Fibroblast of the conjunctiva (primary cell): ENCODE results near the gene CD247.

Experiments
- DNase-seq: peaks from one replicate; pipeline ENCODE4 v3.0.0-alpha.2; 2010; ENCODE audit warnings: low read depth

The CD247 gene

DNA sequence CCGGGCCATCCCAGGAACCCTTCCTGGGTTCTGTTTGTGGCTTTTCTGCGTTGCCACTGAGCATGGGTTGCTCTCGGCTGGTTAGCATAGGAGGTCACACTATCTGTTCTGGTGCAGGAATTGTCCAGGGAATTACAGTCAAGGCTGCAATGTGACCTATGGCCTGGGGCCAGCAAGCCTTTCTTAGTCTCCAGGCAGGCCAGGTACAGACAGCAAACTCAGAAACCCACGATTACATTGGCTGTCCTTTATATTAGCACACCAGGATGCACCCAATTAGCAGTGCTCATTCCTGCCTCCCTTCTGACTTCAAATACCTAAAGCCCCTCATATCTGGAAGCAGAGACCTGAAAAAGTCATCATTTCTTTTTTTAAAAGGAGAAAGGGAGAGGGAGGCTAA, 55.2 kb downstream of the CD247 start:
- no peak for DNase-seq

DNA sequence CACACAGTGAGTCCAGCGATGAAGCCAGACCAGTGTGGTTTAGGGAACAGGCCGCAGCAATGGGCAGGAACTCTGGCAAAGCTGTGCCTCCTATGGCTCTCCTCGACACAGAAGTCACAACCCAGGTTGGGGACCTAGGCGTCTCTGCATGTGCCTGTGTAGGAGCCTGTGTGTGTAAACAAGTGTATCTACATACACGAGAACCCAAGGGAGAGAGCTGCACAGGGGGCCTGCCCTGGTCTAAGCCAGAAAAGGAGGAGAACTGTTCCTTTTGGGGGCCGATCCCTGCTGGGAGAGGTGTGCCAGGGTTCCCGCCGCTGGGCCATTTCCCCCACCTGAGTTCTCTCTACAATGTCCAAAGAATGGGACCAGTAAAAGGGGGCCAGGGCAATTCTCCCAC, 56.0 kb downstream of the CD247 start:
- DNase-seq = no peak

DNA sequence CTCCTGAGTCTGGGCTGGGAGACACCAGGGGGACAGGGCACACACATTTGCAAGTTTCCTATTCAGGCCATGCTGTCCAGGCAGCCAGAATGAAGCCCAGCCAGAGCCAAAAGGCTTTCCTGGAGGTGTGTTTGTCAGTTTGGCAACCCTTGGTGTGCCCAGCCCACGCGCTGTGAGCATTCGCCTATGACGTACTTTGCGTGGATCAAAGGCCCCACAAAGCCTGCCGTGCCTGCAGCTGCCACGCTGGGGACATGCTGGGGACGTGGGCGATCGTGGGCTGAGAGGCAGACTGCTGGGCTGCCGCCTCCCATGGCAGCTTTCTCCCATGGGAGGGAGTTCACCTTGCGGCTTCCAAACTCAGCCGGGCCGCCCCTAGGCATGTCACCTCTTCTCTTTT, 57.5 kb downstream of the CD247 start:
- no peak for DNase-seq

DNA sequence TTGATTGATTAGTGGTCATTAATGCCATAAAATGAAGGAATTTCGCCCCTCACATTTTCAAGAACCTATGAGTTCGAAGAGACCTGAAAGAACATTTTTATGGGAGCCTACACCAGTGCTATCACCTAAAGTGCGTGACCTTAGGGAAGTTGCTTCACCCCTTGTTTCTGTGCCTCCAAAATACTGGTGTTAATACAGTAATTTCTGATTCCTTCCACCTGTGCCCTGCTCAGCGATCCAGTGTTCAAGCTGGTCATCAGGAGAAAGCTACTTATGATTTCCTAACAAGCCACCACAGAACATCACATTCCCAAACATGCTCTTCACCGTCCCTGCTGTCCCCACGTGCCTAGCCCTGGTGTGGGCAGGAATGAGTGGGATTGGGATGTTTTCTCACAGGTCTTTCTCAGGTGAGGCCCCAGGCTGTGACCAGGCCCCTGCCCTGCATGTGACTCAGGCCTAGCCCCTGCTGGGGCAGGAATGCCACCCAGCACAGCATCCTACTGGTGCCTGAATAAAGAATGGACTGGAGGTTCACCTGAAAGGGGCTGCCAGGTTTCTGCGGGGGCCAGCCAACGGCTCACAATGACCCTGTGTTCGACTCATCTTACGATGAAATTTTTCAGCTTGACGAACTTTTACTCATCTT, 60.3 kb downstream of the CD247 start:
- no peak for DNase-seq

DNA sequence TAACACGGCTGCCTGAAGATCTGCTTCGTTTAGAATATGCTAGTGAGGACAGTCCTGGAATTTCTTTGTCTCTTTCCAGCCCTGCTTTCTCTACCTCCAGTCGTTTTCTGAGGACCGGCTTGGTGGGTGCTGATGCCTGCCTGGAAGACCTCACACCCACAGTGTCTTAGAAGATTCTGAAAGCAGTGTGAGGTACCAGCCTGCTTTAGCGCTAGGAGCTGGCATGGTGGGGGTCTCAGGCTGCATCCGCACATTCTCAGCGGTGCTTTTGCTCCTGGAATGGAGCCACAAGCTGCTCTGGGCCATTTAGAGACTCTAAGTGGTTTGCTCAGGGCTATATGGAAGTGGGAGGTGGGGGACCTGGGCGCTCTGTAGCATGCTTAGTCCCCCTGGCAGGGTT, 61.4 kb downstream of the CD247 start:
- DNase-seq = no peak

DNA sequence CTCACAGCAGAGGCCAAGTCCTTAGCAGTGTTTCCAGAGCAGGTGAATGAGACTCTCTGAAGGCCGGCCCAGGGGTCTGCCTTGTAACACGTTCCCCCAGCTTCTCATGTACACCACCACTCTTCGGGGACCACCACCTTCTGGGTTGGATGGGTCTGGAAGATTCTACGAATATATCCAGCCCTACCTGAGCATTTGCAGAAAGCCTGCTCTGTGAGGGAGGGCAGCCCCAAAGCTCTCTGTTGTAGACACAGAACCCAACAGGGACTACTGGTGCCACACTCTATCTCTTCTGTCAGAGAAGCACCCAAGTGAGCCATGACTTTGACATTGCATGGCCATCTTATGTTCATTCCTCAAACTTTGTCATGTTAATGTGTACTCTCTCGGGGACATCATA, 61.8 kb downstream of the CD247 start:
- DNase-seq = no peak

DNA sequence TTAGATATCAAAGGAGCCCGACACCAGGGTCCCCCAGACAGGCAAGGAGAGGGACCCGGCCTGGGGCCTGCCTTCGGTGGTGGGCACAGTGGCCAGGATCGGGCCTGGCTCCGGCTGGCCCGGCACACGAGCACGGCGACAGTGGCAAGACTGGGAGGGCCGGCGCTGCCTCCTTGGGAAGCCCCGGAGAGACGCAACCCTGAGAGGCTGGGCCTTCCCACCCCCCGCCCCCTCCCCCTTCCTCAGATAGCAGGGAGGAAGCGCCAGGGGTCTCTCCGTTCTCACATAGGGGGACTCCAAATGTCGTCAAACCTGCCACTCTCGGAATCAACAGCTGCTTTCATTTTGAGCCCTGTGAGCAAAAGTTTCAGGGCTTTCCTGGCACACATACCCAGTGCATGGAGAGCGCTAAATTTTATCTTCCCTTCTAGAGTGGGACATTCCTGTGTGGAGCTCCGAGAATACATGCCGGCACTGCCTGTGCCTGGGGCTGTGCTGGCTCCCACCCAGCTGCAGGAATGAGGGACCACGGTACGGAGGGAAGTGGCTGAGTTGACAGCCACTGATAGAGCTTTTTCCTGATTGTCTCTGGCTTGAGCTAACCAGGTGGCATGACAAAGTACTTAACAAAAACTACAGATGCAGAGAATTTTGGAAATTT, 62.4 kb downstream of the CD247 start:
- no peak for DNase-seq

DNA sequence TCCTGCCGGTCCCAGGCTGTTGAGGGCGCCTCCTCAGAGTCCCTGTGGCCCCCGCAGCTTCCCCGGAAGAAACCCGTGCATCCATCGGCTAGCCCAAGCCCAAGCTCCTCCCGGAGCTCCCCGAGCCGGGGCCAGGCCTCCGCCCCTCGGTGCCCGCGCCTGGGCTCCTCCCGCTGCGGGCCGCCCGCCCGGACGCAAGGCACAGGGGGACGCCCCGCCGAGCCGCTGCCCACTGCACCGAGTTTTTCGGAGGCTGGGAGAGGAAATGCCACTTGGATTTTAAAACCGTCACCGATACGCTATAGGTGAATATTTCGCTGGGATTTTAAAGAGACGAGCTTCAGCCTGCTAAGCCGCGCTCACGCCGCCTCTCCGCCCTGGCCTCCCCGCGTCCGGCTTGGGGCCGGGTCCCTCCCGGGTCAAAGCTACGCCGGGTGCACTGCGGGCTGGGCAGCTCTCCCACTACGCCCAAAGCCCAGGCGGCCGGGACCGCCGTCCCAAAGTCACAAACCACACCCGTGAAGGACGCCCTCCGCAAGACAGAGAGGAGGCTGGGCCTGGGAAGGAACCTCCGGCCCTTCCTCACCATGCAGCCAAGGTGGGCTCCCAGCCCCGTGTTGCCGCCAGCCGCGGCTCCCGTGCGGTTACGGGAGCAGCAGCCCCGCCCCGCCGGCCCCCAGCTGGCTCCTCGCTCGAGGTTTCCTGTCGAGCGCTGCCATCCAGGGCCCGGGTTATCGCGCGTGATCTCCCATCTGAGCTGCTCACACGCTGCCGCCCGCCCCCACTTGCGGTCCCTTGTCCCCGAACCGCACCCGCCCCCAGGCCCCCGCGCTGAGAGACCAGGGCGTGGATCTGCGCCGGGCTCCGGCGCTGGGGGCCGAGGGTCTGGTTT, 63.2 kb downstream of the CD247 start:
- no peak for DNase-seq

DNA sequence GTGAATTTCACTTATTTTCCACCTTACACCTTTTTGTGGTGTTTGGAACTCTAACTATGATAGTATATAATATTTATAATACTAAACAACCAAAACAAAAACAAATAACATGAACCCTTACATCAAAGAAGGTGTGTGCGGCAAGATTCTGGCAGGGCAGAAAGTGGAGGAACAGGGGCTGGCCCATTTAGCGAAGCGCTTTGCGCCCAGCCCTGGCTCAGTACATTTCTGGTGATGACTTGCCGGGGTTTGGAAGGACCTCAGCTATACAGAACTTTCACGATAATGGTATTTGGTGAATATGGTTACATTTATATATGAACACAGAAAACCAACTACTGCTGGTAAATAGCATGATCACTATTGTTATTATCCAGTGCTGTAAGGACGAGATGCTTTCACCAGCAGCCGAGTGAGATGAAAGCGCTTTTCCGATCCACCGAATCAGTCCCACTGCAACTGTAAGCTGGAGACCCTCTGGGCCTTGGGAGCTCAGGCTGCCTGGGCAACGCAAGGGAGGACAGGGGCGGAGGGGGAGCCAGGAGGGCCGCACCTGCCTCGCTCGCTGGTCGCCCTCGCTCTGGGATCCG, 63.9 kb downstream of the CD247 start:
- DNase-seq = no peak

DNA sequence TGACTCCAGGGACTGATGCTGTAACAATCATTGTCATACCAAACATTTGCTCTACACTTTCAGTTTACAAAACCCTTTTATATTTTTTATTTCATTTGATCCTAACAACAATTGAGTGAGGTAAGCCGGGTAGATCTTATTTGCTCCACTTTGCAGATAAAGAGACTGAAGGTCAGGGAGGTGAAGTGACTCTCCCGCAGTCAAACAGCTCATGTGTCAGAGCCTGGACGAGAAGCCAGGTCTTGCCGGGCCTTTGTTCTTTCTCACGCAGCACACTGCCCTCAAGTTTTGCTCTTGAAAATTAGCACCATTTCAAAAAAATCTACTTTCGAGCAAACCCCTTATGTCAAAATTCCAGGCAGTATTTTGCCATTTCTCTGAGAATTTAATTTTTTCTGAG, 65.2 kb downstream of the CD247 start:
- DNase-seq = no peak

DNA sequence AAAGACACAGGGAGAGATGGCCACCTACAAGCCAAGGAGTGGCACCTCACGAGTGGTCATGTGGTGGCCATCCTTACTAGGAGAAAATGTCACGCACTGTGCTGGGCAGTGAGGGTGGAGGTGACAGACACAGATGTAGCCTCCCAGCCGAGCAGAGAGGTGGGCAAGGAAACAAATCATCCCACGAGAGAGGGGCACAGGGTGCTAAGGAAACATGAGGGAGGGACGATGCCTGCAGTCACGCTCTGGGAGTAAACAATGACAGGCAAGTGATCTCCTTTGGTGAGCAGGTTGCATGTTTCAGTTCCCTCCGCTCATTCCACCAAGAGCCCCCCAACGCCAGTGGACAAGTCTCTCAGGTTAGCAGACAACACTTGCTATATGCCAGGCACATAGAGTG, 65.8 kb downstream of the CD247 start:
- DNase-seq = no peak

DNA sequence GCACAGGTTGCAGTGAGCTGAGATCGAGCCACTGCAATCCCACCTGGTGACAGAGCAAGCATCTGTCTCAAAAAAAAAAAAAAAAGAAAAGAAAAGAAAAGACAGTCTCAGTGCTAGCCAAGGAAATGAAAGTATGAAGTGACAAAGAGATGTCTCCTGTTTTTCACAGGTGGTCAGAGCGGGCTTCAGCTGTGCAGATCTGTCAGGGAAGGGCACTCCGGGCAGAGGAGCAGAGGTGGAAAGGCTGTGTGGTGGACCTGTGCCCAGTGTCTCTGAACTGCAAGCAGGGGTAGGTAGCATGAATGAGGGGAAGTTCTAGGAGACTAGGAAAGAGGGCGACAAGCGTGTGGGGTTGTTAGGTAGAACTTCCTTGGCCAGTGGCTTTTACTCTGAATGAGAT, 67.5 kb downstream of the CD247 start:
- DNase-seq = no peak

DNA sequence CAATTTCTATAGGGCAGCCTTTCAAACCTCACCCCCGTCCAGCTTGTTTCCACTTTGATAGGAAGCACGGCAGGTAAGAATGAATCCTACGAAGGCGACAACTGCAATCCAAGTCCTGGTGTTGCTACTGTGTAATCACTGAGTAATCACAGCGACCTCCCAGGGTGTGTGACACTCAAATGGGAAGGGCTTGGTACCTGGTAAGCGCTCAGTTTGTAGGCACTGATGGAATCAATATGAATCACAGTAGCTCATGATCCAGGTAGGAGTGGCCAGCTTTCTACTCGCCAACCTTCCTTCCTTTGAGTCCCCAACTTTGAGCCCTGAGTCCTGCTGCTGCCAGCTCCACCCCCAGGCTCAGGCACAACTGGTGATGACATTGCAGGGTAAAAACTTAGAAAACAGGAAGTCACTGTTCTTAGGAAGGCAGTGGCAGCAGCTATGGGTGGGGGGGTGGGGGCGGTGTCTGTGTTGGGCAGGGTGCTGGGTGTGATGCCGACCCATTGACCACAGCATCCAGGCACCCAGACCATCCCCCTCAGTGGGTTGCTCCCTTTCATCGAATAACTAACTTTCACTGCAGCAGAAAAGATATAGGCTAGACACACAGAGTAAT, 70.7 kb downstream of the CD247 start:
- DNase-seq = no peak

DNA sequence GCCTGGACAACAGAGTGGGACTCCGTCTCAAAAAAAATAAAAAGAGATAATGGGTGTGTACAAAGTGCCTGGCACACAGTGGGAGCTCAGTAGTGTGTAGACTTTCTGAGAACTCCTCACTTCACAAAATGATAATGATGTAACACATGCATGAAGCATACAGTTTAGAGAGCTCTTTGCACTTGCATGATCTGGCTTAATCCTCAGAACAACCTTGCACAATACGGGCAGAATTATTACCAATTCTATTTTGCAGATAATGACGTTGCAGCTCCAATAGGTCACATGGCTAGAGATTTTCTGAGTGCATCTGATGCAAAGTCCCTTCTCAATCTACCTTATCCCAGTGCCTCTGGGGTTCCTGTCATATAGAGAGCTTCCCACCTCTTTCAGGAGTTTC, 71.4 kb downstream of the CD247 start:
- no peak for DNase-seq

DNA sequence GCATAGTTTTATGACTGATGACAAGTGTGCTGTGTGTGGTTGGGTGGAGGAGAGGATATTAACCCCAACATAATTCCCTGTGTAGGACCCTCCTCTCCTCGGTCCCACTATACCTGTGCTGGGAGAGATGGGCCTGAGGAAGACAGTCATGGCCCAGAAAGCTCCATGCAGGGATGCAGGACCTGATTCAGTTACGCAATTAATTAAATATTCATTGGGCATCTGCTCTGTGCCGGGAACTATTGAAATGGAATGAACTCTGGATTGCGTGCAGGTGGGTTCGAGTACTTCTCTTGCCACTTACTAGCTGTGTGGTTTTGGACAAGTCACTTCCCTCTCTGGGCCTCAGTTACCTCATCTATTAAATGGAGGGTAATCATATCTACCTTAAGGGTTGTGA, 74.6 kb downstream of the CD247 start:
- no peak for DNase-seq

DNA sequence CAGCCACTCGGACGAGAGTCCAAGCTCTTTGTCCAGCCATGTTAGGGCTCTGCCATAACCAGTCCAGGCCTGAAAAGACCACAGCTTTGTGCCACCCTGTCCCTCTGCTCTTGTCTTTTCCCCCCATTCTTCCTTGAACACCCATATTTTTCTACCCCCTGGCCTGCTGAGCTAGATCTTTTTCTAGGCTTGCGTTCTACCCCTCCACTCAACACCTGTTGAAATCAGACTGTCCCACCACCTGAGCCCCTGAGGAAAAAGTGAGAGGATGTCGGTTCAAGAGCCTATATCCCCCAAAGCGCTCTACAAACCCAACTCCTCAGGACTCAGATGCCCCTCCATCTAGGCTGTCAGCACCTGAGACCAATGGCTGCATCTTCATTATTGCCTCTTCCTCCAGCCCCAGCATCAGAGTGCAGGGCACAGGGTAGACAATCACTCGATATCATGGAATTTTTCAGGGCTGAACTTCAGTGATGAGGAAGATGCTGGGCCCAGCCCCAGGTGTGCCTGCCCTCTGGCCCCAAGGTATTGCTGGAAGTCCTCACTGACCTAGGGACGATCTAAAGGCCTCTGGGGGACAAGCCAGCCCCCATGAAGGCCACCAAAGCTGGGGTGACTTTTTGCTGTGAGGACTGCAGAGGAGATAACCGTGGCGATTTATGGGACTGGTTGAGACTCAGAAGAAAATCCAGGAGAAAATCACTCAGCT, 75.3 kb downstream of the CD247 start:
- no peak for DNase-seq

DNA sequence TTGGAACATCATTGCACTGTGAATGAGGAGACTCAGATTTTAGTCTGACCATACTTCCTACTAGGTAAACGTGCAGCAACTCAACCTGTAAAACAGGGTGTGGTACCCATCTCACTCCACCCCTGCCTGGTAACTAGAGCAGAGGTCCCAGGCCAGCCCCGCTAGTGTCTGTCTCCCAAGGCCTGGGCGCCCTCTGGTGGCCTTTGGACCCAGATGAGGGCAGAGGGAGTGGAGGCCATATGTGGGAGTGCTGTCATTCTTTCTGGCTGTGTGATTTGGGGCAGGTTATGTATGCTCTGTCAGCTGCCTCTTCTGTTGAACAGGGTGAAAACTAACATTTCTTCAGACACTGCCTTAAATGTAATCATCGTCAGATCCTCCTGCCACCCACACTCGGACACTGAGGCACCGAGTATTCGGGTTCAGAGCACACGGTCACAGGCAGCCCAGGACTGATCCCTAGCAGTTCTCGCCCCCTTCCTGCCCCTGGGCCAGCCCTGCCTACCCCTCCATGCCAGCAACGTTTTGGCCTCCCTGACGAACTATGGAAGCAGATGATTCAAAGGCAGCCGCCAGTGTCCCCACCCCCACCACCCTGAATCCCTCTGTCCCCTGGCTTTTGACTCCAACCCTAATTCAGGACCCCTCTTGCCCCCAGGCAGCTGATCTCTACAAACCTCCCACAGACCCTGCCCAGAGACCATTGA, 76.0 kb downstream of the CD247 start:
- peak; percentile 51 for DNase-seq

DNA sequence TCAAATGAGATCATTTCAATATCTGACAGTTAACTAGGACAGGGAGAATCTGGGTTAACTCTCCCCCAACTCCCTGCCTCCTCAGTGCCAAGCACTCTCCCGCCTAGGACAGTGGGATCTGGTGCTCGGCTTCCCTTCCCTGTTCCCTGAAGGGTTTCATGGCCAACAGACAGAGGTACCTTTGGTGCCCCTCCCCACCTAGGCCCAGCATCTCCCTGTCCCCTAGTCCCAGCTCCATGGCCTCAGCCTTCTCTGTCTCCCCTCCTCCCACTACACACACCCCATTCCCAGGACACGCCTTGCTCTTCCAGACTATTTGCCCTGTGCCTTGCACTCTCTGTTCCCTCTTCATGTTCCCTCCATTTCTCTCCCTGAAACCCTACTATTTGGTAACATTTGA, 77.1 kb downstream of the CD247 start:
- DNase-seq = no peak

DNA sequence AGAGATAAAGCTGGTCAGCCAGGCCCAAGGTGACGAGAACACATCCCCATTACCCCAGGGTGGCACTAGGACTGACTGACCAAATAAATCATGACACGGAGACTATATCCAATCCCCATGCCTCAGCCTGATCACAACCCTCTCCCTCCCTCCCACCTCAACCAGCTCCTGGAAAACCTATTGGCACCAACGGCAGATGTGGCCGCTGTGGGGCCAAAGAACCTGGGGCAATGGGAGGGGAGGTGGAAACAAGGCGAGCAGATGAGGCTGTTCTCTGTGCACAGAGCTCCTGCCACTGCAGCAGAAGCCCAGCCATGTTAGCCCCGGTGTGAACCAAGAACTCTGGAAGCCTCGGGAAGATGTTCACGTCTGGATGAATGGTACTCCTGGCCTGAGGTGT, 77.6 kb downstream of the CD247 start:
- DNase-seq = no peak

DNA sequence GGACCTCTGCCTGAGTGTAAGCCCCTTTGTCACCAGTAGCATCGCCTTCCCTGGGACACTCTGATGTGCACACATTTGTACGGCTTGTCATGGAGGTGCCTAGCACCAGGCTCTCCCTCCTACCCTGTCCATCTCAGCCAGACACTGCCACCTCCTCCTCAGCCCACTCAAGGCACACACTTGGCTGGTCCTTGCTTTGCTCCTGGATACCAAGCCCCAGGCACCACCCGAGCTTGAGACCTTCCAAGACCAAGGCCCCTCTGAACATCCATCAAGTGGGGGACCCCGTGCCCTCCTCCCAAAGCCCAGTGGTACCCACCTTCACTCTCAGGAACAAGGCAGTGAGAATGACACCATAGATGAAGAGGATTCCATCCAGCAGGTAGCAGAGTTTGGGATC, 78.0 kb downstream of the CD247 start:
- no peak for DNase-seq
